HG03457 (cell line): Measurements from ENCODE around the gene TP53BP2.

ENCODE experiments used
- ATAC-seq: cut with Tn5 transposase; IDR thresholded peaks from one replicate; pipeline ENCODE4 v1.9.1; 2021; ENCODE audit warnings: moderate number of reproducible peaks; ENCODE audit not compliant: unreplicated experiment

The TP53BP2 gene

GRCh38 chr1:223770621-223771315 lies 75.0 kb downstream of the TP53BP2 start:
- ATAC-seq: no peak

- no peak for ATAC-seq
These were observed 79.9 kb downstream of the TP53BP2 start for GRCh38 chr1:223765719-223766340.

- ATAC-seq: no peak
These were observed 80.6 kb downstream of the TP53BP2 start for GRCh38 chr1:223765036-223765718.

GRCh38 chr1:223763881-223764280 lies 81.9 kb downstream of the TP53BP2 start:
- ATAC-seq: no peak

- ATAC-seq: no peak
These were observed 82.5 kb downstream of the TP53BP2 start for GRCh38 chr1:223763251-223763650.

GRCh38 chr1:223761411-223761810 lies 84.3 kb downstream of the TP53BP2 start:
- no peak for ATAC-seq

- no peak for ATAC-seq
These were observed 84.9 kb downstream of the TP53BP2 start for GRCh38 chr1:223760833-223761232.

- no peak for ATAC-seq
These were observed 86.5 kb downstream of the TP53BP2 start for GRCh38 chr1:223759273-223759672.

GRCh38 chr1:223758734-223759133 lies 87.0 kb downstream of the TP53BP2 start:
- no peak for ATAC-seq

GRCh38 chr1:223756806-223757700 lies 88.7 kb downstream of the TP53BP2 start:
- no peak for ATAC-seq

- ATAC-seq: no peak
These were observed 89.6 kb downstream of the TP53BP2 start for GRCh38 chr1:223755992-223756775.

- no peak for ATAC-seq
These were observed 90.3 kb downstream of the TP53BP2 start for GRCh38 chr1:223755432-223755792.

GRCh38 chr1:223754681-223755431 lies 90.9 kb downstream of the TP53BP2 start:
- no peak for ATAC-seq

- ATAC-seq: no peak
These were observed 92.8 kb downstream of the TP53BP2 start for GRCh38 chr1:223752721-223753515.

GRCh38 chr1:223751696-223752095 lies 94.1 kb downstream of the TP53BP2 start:
- no peak for ATAC-seq

GRCh38 chr1:223750730-223751570 lies 94.8 kb downstream of the TP53BP2 start:
- no peak for ATAC-seq

- ATAC-seq: no peak
These were observed 96.7 kb downstream of the TP53BP2 start for GRCh38 chr1:223748773-223749733.
